SK-N-MC (cell line): ENCODE measurements around the gene ECM1.

Experiments
- EZH2 ChIP-seq: fragments of 200-600 bp; sonication (generic); IDR thresholded peaks from one replicate; pipeline ENCODE4 v1.6.1; 2017; ENCODE audit warnings: antibody characterized with exemption
- FOXP2 ChIP-seq: optimal IDR thresholded peaks from 2 replicates; pipeline ENCODE3; 2011; ENCODE audit warnings: mild to moderate bottlenecking, moderate library complexity; ENCODE audit not compliant: insufficient read depth; ENCODE audit errors: extremely low read length, control extremely low read depth
- POLR2AphosphoS5 ChIP-seq: IDR thresholded peaks from 2 replicates; pipeline ENCODE4 v1.6.1; 2012; ENCODE audit warnings: mild to moderate bottlenecking, low read depth, low read length, borderline replicate concordance

DNA sequence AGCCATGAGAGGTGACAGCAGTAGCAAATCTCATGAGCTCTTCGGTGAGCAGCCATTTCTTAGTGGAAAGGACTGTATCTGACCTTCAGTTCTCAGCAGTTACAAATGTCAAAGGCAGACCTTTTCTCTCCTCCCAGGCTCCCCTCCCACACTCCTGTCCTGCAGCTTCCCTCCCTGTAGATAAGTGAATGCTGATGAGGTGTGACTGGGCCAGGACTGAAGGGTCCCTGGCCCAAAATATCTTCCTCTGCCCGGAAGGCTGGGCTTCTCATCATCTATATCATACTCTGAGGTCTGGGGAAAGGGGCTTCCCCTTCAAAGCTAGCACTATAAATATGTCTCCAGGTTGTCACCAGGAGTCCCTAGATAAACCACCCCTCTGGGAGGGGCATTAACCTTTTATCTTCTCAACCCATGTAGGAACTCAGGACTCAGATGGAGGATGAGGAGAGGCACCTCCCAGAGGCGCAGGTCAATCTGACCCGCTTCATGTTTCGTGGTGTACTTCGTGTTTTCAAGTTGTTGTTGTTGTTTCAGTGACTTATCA, 37.6 kb downstream of the ECM1 start:
- no peak for TF ChIP-seq EZH2
- no peak for TF ChIP-seq POLR2AphosphoS5
- TF ChIP-seq FOXP2, result no peak
